HG03521 (cell line): ENCODE data around the gene ARHGEF19.
A peak's percentile ranks its signal among the peaks of the same experiment; 100 is the strongest.
"Not testable (repeated sequence)": the region's sequence is repeated elsewhere in the genome, so short reads cannot be mapped to it uniquely, and the experiment has no call there.

Experiments used
- ATAC-seq: cut with Tn5 transposase; IDR thresholded peaks from one replicate; pipeline ENCODE4 v1.9.1; 2021; ENCODE audit warnings: mild to moderate bottlenecking, moderate library complexity; ENCODE audit not compliant: unreplicated experiment

ARHGEF19 gene

DNA sequence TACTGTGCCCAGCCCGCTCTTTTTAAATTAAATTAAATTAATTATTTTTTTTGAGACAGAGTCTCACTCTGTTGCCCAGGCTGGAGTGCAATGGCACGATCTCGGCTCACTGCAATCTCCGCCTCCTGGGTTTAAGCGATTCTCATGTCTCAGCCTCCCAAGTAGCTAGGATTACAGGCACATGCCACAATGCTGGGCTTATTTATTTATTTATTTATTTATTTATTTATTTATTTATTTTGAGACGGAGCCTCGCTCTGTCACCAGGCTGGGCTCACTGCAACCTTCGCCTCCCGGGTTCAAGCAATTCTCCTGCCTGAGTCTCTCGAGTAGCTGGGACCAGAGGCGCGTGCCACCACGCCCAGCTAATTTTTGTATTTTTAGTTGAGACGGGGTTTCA lies 10.3 kb upstream of the ARHGEF19 start:
- ATAC-seq, result not testable (repeated sequence)

DNA sequence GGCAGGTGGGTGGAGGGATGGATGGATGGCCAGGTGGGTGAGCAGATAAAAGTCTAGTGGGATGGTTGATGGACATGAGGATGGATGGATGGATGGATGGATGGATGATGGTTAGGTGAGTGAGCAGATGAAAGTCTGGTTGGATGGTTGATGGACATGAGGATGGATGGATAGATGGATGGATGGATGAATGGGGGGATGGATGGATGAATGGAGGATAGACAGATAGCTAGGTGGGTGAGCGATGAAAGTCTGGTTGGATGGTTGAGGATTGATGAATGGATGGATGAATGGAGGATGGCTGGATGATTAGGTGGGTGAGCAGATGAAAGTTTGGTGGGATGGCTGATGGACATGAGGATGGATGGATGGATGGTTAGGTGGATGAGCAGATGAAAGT lies 9.0 kb upstream of the ARHGEF19 start:
- no peak for ATAC-seq

DNA sequence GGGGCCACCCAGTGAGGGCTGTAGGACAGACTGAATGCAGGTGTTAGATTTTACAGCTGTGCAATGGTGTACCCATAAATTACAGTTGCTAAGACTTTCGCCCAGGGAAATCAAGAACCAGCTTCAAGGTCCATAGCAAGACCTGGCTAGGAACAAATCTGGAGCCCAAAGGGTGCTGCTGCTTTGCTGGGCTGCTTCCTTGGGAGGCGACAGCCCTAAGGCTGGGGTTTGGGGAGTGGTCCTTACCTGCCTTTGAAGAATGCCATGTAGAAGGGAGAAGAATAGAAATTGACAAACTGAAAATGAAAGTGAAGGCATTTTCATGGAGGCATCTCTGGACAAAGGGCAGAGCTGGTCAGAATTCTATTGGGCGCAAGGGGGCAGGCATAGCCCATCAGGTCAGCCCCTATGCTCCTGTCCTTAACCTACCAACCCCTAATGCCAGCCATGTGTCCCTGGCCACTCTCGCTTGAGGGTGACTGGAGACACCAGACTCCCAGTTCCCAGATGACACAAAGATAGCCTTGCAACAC lies 7.6 kb upstream of the ARHGEF19 start:
- no peak for ATAC-seq

DNA sequence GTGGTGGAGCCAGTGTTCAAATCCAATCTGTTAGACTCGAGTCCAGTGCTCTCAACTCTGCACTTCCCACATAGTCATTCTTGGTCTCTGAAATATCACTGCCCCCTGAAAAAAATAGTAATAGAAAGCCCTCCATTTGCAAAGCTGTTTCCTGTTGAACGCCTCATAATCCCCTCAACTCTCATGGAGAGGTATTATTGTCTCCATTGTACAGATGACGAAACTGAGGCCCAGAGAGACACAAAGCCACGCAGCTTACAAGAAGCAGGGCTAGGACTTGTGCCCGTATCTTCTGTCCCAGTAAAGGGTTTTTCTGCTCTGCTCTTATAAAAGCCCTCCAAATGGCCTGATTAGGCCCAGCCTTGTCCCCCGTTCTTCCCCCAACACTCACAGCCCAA lies 6.2 kb upstream of the ARHGEF19 start:
- no peak for ATAC-seq

DNA sequence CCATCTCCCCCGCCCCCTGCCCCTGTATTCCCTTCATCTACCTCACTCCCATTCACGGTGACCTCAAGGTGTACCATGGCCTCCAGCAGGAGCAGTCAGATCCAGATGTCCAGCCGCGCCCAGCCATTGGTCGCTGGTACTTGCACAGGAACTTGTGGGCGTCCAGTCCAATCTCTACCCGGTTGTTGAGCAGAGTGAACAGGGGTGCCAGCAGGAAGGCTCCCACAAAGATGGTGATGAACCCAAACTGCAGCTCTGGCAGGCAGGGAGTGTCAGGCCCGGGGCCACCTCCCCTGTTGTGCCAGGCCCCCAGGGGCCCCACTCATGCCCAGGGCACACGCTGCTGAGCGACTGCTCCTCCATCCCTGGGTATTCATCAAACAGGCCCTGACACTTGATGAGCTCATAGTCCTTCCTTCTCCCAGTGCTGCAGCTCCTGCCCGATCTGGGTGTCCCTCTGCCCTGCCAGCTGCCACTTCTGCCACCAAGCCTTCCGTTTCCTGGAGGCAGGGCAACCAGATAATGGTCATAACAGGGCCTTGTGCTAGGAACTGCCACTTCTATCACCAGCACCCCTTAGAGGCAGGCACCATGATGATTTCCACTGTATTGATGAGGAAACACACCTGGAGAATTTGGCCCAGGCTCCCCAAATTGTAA lies 5.7 kb upstream of the ARHGEF19 start:
- no peak for ATAC-seq

DNA sequence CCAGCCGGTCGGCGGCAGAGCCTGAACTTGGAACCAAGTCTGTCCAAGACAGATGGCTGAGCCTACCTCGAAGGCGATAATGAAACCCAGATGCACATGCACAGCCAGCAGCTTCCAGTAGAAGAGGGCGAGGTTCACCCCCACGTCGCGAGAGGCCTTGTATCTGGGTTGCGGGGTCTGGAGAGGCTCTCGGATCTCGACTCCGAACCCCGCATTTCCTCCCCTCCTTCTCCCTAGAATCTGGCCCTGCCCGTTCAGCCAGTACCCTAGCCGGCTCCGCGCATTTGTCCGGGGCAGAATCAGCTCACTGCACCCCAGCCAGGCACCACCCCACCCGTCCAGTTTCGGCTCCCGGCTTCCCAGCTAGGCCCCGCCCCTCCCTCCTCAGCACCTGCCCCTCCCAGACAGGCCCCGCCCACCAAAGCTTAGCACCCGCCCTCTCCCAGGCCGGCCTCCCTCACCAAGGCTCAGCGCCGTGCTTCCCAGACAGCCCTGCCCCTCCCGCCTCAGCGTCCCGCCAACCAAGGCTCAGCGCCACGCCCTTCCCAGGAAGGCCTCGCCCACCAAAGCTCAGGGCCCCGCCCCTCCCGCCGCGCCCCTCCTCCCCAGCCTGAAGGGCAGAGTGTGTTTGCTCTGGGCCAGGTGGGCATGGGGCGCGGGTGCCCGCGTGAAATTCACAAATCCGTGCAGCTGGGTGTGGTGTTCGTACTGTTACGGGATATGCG lies 4.8 kb upstream of the ARHGEF19 start:
- ATAC-seq, result peak; percentile 90

DNA sequence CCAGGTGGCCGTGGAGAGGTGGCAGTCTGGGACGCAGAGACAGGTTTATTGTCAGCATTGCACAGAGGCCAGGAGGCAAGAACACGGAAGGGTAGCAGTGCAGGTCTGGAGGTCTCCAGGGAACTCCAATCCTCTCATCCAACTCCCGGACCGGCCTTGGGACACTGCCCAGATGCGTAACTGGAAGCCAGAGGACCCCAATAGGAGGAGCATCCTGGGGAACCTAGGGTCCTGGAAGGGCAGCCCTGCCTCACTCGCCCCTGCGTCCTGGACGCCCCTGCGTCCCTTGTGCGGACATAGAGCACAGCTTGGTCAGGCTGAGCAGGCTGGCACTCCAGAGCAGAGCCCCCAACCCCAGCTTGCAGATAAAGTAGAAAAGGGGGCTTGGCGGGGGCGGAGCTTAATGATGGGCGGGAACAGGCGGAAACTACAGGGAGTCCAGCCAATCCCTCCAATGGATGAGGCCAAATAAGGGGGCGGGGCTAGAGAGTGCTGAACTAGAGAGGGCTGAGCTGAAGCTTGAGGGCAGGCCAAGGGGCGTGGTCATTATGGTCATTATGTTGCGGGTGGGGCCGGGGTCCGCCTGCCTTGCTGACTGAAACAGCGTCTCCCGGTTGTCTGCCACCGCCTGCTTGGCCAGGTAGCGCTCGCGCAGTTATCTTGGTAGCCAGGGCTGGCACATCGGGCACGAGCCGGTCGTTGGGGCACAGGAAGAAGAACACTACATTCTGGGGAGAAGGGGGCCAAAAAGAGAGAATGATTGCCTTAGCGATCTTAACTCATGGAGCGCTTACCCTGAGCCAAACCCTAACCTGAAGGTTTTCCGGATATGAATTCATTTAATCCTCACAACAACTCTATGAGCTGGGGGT lies 3.7 kb upstream of the ARHGEF19 start:
- ATAC-seq, result no peak

DNA sequence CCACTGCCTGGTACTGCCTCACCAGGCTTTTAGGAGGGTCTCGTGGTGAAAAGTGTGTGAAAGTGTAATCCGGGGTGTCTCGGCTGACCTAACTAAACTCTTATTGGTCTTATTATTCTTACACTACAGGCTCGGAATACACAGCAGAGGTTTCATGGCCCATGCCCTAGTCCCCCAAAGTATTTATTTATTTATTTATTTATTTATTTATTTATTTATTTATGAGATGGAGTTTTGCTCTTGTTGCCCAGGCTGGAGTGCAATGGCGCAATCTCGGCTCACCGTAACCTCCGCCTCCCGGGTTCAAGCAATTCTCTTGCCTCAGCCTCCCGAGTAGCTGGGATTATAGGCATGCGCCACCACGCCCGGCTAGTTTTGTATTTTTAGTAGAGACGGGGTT lies 2.8 kb upstream of the ARHGEF19 start:
- not testable (repeated sequence) for ATAC-seq

DNA sequence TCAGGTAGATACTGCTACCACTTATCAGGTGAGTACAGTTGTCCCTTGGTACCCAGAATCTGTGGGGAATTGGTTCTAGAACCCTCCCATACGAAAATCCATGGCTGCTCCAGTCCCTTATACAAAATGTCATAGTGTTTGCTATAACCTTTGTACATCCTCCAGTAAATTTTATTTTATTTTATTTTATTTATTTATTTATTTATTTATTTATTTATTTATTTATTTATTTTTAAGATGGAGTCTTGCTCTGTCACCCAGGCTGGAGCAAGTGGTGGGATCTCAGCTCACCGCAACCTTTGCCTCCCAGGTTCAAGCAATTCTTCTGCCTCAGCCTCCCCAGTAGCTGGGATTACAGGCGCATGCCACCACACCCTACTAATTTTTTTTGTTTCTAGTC lies 1.1 kb upstream of the ARHGEF19 start:
- ATAC-seq, result not testable (repeated sequence)

GRCh38 chr1:16213013-16213412 lies 561 bp upstream of the ARHGEF19 start:
- ATAC-seq, result no peak

DNA sequence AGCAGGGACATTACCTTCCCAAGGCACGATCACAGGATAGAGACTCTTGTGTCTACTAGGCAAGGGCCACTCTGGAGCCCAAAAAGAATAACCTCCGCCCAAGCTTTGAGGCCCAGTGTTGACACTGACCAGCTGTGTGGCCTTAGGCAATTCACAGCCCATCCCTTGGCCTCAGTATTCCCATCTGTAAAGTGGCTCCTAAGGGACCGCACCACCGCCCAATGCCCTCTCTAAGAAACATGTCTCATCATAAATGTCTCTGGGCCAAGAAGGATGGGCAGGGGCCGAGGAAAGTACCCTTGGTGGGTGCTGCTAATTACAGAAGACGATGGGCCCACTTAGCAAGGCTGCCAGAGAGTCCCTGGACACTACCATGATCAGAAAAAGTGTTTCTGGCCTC lies 628 bp downstream of the ARHGEF19 start:
- ATAC-seq, result no peak

DNA sequence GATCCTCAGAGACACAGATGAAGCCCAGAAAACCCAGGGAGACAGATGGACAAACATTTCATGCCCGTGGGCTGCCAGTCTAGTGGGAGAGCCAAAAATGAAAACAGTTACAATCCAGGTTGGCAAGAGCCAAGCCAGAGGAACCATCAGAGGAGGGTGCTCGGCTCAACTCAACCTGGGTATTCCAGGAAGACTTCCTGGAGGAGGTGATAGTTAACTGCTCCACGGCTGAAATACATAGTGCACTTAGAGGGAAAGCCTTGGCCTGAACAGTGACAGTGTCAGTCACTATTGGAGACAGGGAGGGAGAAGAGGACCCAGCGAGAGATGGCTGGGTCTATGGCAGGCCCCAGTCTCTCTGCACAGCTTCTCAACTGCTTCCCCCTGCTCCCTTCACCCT lies 1.9 kb downstream of the ARHGEF19 start:
- ATAC-seq, result no peak

DNA sequence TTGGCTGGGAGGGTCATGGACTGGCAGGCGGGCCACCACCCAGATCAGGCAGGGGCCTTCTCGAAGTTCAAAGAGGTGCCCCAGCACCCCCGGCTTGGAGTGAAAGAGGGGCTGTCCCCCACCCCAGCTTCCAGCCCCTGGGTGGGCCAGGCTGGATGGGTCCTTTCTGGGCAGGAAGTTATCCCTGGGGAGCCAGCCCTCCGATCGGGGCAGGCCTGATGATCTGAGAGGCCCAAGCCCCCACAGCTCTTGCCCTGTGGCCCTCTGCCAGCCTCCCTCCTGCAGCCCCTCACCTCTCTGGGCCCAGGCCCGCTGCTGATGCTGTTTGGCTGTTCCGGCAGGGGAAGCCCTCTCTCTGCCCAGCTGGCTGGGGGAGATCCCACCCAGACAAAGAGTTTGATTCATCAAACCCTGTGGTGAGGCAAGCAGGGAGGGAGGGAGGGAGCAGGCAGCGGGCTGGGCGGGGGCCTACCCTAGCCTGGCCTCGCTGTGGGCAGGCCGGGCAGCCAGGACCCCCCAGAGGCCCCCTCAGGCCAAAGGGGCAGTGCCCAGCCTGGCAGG lies 2.5 kb downstream of the ARHGEF19 start:
- no peak for ATAC-seq

DNA sequence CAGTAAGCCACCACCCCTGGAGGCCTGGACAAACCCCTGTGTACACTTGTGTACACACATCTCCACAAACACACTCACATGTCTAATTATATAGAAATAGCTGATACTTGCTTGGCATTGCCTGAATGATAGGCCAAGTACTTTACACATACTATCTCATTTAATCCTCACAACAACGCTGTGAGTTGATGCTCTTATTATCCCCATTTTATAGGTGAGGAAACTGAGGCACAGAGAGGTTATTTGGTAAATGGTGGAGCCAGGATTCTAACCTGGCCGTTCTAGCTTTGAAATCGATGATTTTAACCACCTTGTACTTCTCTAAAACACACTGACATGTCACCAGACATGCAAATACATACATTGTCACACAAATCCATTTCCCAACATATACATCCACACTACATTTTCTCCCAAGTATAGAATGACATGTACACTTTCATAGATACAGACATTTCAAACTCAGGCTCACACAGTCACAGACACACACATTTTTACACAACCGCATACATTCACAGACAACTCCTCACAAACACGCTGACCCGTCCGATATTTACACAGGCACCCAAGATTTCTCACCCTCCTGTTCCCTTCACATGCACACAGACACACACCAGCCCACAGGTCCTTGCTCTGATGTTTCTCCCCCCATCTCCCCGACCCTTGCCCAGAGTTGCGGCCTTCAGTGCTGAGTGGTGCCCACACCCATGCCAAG lies 3.2 kb downstream of the ARHGEF19 start:
- no peak for ATAC-seq

DNA sequence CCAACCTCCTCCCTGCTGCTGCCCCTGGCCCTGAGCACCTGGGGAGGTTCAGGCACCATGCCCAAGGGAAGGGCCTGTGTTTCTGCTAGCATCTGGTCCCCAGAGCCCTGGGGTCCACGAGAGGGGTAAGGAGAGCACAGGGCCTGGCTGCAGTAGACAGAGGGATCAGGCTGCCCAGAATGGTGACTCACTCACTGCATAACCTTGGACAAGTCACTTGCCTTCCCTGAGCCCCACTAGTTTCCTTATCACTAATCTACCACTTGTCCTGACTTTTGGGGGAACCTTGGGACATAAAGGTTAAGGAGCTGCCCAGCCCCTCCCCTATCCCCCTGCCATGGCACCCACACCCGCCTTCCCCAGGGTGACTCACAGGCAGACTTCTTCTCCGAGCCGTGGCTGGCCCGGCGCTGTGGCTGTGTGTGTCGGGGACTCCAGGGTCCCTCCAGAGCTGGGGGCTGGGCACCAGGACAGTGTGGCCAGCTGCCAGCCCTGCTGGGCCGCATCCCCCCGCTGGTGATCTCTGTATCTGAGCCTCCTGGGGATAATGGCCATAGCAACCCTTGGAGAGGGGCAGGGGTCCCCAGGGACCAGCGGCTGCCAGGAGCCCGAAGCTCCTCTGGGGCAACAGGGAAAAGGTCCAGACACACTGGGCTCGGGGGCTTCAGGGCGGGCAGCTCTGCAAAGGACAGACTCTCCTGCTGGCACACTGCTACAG lies 4.0 kb downstream of the ARHGEF19 start:
- no peak for ATAC-seq

- no peak for ATAC-seq
These were observed 4.9 kb downstream of the ARHGEF19 start for GRCh38 chr1:16207318-16208269.

- peak; percentile 70 for ATAC-seq
These were observed 5.7 kb downstream of the ARHGEF19 start for GRCh38 chr1:16206547-16207317.
